ENCODE data around the gene CACNB3.

DNA sequence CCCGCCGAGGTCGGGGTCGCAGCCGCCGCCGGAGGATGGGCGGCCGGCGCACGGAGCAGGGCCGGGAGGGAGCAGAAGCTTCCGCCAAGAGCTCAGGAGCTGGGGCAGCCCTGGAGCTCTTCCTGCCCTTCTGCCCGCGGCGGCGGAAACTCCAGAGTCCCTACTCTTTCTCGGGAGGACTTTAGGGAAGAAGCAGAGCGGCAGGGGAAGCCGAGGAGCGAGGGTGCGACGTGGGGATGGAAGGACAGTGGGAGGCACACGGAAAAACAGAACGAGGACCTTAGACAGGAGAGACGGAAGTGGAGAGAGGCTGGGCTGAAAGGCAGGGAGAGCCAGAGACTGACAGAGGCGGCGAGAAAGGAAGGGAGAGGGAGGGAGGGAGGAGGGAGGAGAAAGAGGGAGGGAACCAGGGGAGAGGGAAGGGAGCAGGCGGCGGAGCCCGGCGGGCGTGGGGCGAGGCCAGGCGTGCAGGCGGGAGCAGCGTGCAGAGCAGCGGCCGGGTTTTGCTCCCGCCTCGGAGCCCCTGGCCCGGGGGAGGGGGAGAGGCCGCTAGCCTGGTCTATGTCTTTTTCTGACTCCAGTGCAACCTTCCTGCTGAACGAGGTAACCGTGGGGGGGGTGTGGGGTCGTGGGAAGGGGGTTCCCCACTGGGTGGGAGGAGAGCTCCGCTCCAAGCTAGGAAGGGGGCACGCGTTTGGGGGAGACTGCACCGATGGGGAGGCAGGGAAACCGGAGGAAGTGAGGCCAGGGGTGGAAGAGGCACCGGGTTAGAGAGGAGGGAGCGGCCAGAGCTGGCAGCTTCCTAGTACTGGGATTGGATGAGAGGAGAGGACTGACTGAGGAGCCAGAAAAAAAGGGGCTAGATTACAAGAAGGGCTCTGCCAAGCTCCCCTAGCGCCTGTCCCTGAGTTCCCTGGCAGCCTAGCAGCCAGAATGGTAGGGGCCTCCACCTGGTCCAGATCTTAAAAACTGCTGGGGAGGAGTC lies 2.9 kb upstream of the CACNB3 start:
- TF ChIP-seq, protein P1, sequence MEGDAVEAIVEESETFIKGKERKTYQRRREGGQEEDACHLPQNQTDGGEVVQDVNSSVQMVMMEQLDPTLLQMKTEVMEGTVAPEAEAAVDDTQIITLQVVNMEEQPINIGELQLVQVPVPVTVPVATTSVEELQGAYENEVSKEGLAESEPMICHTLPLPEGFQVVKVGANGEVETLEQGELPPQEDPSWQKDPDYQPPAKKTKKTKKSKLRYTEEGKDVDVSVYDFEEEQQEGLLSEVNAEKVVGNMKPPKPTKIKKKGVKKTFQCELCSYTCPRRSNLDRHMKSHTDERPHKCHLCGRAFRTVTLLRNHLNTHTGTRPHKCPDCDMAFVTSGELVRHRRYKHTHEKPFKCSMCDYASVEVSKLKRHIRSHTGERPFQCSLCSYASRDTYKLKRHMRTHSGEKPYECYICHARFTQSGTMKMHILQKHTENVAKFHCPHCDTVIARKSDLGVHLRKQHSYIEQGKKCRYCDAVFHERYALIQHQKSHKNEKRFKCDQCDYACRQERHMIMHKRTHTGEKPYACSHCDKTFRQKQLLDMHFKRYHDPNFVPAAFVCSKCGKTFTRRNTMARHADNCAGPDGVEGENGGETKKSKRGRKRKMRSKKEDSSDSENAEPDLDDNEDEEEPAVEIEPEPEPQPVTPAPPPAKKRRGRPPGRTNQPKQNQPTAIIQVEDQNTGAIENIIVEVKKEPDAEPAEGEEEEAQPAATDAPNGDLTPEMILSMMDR (conservative IDR thresholded peaks at IDR 0.05 in 1 of 2, IDR thresholded peaks at IDR 0.05 in 1 of 2; ENCODE audit: low read depth in 1 of 2, low read length in 2 of 2): no peak
- TF ChIP-seq EZH2 (IDR thresholded peaks at IDR 0.05; ENCODE audit: low read length, missing control alignments): no peak

All from fibroblast of lung (primary cell).